ENCODE data around the gene GCGR. TPM values are rescaled to one million over a fixed set of nuclear protein-coding genes. Genes with fewer than 3 reads are reported as not detected.

Gene GCGR
- total and polyA plus RNA-seq, 2 experiments from 2014 or later, result 0.17 to 0.23 TPM

DNA sequence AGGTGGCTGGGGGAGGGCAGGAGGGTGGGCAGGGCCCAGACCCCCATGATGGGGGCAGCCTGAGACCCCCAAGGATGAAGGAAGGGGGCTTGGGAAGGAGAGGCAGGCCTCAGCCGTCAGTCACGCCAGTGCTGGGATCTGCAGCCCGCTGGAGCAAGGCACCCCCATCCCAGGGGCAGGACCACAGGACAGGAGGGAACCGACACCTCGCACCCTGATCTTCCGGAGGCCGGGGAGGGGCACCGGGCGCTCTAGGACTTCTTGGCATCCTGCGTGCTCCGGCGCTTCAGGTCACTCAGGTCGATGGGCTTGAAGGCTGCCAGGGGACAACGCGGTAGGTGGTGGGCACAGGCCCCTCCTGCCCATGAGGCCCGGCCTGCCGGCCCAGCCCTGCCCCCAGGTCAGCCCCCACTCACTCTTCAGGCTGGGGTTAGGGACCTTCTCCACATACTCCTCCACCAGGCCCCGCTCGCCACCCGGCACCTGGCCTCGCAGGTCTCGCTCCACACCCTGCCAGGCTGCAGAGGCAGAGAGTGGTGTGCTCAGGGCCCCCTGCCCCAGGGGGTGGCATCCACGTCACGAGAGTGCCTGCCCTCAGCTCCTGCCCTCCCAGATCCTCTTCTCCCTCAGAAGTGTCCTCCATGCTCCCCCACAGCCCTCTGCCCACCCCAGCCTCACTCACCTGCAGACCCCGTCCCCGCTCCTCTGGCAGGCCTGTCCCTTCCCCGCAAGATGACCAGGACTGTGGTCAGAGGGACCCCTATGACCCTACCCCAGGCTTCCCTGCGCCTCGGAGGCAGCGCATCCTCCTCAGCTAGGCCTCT is 19.3 kb downstream of the GCGR start:
- Histone ChIP-seq H3K4me3 (no peak overlapping the region), H2AFZ (no peak overlapping the region), H4K20me1 (replicated peaks; ENCODE audit: insufficient read depth) (no peaks in the 10 kb centered on the region), H3F3A (replicated peaks; ENCODE audit: low read depth) (0 out of 2 replicates have a peak, but pooled peaks cover 3% of the 10 kb centered on the region), H3K27ac (ENCODE audit: low read depth) (no peak overlapping the region), H3K4me2 (no peak overlapping the region), H3K27me3 (ENCODE audit: insufficient read depth) (no peaks in the 10 kb centered on the region), H3K9me2 (ENCODE audit: insufficient read depth) (no peaks in the 10 kb centered on the region), H3K79me2 (replicated peaks; ENCODE audit: insufficient read depth) (no peaks in the 10 kb centered on the region), H3K4me1 (ENCODE audit: insufficient read depth) (peaks cover 5% of the 10 kb centered on the region), H3K36me3 (ENCODE audit: insufficient read depth) (no peaks in the 10 kb centered on the region)
- TF ChIP-seq ZNF331 (CRISPR knock-in tag; IDR thresholded peaks at IDR 0.05; ENCODE audit: low read depth), result no peak
- Mint-ChIP-seq H3K27me3 (ENCODE audit: insufficient read depth, low read depth, poor library complexity) (peaks cover 5% of the 10 kb centered on the region), H3K36me3 (ENCODE audit: low read depth) (no peaks in the 10 kb centered on the region), H3K9me3 (no peaks in the 10 kb centered on the region), H3K27ac (no peak overlapping the region), H3K4me1 (peaks cover 8% of the 10 kb centered on the region), H3K4me3 (no peak overlapping the region)
- ATAC-seq (no peak), DNase-seq (ENCODE audit: low spot score) (no peak)

DNA sequence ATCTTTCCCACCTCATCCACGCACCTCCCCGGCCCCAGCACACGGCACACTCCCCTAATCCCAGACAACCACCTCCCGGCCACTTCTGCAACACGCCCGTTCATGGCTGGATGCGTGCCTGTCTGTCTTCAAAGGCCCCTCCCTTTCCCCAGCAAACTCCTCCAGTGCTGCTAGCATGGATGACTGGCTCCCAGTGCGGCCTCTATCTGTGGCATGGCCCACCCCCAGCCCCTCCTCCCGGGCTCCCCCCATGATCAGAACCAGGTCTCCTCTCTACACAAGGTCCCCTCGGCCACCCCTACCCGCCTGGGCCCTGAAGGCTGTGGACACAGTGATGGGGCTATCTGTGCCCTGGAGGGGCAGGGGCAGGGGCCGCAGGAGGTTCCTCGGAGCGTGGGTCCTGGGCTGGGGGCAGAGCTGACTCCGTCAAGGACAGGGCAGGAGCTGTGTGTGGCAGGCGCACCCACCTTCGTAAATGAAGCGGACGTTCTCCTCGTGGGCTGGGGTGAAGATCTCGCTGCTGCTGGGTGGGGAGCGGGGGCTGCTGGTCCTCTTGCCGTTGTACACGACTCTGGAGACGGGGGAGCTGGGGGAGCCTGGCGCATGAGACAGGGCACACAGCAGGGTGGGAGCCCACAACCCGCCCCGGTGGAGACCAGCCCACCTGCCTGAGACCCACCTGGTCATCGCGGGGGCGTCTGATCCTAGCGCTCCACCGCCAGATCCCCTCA is 20.0 kb downstream of the GCGR start:
- peaks cover 5% of the 10 kb centered on the region for H3K4me1 ChIP-seq (ENCODE audit: insufficient read depth)
- no peak overlapping the region for H3K27ac Mint-ChIP-seq
- no peaks in the 10 kb centered on the region for H3K9me3 Mint-ChIP-seq
- no peak overlapping the region for H3K4me3 Mint-ChIP-seq
- no peaks in the 10 kb centered on the region for H3K36me3 ChIP-seq (ENCODE audit: insufficient read depth)
- DNase-seq (ENCODE audit: low spot score) (no peak), ATAC-seq (no peak)
- no peaks in the 10 kb centered on the region for H3K27me3 ChIP-seq (ENCODE audit: insufficient read depth)
- H3K36me3 Mint-ChIP-seq (ENCODE audit: low read depth), result no peaks in the 10 kb centered on the region; the same call in 2 of the 3 replicates
- H2AFZ ChIP-seq, result no peak overlapping the region
- no peak overlapping the region for H3K4me2 ChIP-seq
- H4K20me1 ChIP-seq (replicated peaks; ENCODE audit: insufficient read depth), result no peaks in the 10 kb centered on the region
- no peak overlapping the region for H3K27ac ChIP-seq (ENCODE audit: low read depth)
- no peaks in the 10 kb centered on the region for H3K9me2 ChIP-seq (ENCODE audit: insufficient read depth)
- no peak overlapping the region for H3K4me3 ChIP-seq
- no peaks in the 10 kb centered on the region for H3K79me2 ChIP-seq (replicated peaks; ENCODE audit: insufficient read depth)
- 0 out of 2 replicates have a peak, but pooled peaks cover 3% of the 10 kb centered on the region for H3F3A ChIP-seq (replicated peaks; ENCODE audit: low read depth)
- peaks cover 15% of the 10 kb centered on the region for H3K4me1 Mint-ChIP-seq
- peaks cover 5% of the 10 kb centered on the region for H3K27me3 Mint-ChIP-seq (ENCODE audit: insufficient read depth, low read depth, poor library complexity)
- no peak for TF ChIP-seq ZNF114 (CRISPR knock-in tag; IDR thresholded peaks at IDR 0.05)
- TF ChIP-seq EZH2phosphoT487 (IDR thresholded peaks at IDR 0.05; ENCODE audit: unreplicated experiment), result no peak
- no peak for TF ChIP-seq CREB1 (CRISPR knock-in tag; IDR thresholded peaks at IDR 0.05; ENCODE audit: low read depth)
- TF ChIP-seq, protein P1, sequence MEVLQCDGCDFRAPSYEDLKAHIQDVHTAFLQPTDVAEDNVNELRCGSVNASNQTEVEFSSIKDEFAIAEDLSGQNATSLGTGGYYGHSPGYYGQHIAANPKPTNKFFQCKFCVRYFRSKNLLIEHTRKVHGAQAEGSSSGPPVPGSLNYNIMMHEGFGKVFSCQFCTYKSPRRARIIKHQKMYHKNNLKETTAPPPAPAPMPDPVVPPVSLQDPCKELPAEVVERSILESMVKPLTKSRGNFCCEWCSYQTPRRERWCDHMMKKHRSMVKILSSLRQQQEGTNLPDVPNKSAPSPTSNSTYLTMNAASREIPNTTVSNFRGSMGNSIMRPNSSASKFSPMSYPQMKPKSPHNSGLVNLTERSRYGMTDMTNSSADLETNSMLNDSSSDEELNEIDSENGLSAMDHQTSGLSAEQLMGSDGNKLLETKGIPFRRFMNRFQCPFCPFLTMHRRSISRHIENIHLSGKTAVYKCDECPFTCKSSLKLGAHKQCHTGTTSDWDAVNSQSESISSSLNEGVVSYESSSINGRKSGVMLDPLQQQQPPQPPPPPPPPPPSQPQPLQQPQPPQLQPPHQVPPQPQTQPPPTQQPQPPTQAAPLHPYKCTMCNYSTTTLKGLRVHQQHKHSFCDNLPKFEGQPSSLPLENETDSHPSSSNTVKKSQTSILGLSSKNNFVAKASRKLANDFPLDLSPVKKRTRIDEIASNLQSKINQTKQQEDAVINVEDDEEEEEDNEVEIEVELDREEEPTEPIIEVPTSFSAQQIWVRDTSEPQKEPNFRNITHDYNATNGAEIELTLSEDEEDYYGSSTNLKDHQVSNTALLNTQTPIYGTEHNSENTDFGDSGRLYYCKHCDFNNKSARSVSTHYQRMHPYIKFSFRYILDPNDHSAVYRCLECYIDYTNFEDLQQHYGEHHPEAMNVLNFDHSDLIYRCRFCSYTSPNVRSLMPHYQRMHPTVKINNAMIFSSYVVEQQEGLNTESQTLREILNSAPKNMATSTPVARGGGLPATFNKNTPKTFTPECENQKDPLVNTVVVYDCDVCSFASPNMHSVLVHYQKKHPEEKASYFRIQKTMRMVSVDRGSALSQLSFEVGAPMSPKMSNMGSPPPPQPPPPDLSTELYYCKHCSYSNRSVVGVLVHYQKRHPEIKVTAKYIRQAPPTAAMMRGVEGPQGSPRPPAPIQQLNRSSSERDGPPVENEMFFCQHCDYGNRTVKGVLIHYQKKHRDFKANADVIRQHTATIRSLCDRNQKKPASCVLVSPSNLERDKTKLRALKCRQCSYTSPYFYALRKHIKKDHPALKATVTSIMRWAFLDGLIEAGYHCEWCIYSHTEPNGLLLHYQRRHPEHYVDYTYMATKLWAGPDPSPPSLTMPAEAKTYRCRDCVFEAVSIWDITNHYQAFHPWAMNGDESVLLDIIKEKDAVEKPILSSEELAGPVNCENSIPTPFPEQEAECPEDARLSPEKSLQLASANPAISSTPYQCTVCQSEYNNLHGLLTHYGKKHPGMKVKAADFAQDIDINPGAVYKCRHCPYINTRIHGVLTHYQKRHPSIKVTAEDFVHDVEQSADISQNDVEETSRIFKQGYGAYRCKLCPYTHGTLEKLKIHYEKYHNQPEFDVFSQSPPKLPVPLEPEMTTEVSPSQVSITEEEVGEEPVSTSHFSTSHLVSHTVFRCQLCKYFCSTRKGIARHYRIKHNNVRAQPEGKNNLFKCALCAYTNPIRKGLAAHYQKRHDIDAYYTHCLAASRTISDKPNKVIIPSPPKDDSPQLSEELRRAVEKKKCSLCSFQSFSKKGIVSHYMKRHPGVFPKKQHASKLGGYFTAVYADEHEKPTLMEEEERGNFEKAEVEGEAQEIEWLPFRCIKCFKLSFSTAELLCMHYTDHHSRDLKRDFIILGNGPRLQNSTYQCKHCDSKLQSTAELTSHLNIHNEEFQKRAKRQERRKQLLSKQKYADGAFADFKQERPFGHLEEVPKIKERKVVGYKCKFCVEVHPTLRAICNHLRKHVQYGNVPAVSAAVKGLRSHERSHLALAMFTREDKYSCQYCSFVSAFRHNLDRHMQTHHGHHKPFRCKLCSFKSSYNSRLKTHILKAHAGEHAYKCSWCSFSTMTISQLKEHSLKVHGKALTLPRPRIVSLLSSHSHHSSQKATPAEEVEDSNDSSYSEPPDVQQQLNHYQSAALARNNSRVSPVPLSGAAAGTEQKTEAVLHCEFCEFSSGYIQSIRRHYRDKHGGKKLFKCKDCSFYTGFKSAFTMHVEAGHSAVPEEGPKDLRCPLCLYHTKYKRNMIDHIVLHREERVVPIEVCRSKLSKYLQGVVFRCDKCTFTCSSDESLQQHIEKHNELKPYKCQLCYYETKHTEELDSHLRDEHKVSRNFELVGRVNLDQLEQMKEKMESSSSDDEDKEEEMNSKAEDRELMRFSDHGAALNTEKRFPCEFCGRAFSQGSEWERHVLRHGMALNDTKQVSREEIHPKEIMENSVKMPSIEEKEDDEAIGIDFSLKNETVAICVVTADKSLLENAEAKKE (CRISPR knock-in tag; IDR thresholded peaks at IDR 0.05), result no peak
- no peak for TF ChIP-seq ZNF331 (CRISPR knock-in tag; IDR thresholded peaks at IDR 0.05; ENCODE audit: low read depth)
- TF ChIP-seq, protein P2, sequence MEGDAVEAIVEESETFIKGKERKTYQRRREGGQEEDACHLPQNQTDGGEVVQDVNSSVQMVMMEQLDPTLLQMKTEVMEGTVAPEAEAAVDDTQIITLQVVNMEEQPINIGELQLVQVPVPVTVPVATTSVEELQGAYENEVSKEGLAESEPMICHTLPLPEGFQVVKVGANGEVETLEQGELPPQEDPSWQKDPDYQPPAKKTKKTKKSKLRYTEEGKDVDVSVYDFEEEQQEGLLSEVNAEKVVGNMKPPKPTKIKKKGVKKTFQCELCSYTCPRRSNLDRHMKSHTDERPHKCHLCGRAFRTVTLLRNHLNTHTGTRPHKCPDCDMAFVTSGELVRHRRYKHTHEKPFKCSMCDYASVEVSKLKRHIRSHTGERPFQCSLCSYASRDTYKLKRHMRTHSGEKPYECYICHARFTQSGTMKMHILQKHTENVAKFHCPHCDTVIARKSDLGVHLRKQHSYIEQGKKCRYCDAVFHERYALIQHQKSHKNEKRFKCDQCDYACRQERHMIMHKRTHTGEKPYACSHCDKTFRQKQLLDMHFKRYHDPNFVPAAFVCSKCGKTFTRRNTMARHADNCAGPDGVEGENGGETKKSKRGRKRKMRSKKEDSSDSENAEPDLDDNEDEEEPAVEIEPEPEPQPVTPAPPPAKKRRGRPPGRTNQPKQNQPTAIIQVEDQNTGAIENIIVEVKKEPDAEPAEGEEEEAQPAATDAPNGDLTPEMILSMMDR (conservative IDR thresholded peaks at IDR 0.05; ENCODE audit: low read depth in 2 of 2), result no peak
- TF ChIP-seq EZH2 (IDR thresholded peaks at IDR 0.05; ENCODE audit: low read depth, unreplicated experiment), result no peak
- TF ChIP-seq POLR2AphosphoS5 (IDR thresholded peaks at IDR 0.05; ENCODE audit: low read depth), result no peak
- no peak for TF ChIP-seq STAT1 (IDR thresholded peaks at IDR 0.05; ENCODE audit: unreplicated experiment)
- no peak for TF ChIP-seq NANOG (IDR thresholded peaks at IDR 0.05; ENCODE audit: borderline replicate concordance)

All from GM23338 (cell line).